Adrenal gland (tissue), 12 donors: ENCODE results near the gene CXXC5. TPM values are rescaled to one million over a fixed set of nuclear protein-coding genes. Genes with fewer than 3 reads are reported as not detected.
"Not testable (repeated sequence)": the region's sequence is repeated elsewhere in the genome, so short reads cannot be mapped to it uniquely, and the experiment has no call there.

Source experiments
- DNase-seq, 7 donors: peaks; one replicate each; pipeline ENCODE4 v3.0.0-alpha.2; 2019 to 2020
- H3K27ac ChIP-seq, 5 donors: fragments of 200-600 bp; sonication (generic) in 4 of 5; 1 replicate in 3 of 5; 2 replicates in 2 of 5; pipeline versions ENCODE4 v1.5.1 to v1.8.0; 2016 to 2020; ENCODE audit warnings: mild to moderate bottlenecking in 1 of 5
- H3K27me3 ChIP-seq: fragments of 200-600 bp; 2 replicates; pipeline ENCODE4 v1.8.0; 2021
- H3K36me3 ChIP-seq, 2 donors: fragments of 200-600 bp; replicated peaks in 1 of 2; 1 replicate in 1 of 2; 2 replicates in 1 of 2; pipeline versions ENCODE4 v1.5.1 to v1.8.0; 2018 to 2022
- H3K4me1 ChIP-seq, 2 donors: fragments of 200-600 bp; replicated peaks in 1 of 2; 1 replicate in 1 of 2; 2 replicates in 1 of 2; pipeline versions ENCODE4 v1.5.1 to v1.8.0; 2018 to 2021
- H3K4me3 ChIP-seq, 4 donors: fragments of 200-600 bp; sonication (generic) in 3 of 4; one replicate each; pipeline ENCODE4 v1.5.1; 2016 to 2018
- H3K9me3 ChIP-seq, 3 donors: fragments of 200-600 bp; sonication (generic) in 1 of 3; replicated peaks in 1 of 3; 1 replicate in 2 of 3; 2 replicates in 1 of 3; pipeline versions ENCODE4 v1.5.1 to v1.8.0; 2016 to 2021
- POLR2A ChIP-seq, 2 donors: fragments of 450-650 bp; IDR thresholded peaks; one replicate each; pipeline ENCODE4 v1.6.1; 2017; ENCODE audit warnings: antibody characterized with exemption in 2 of 2, mild to moderate bottlenecking in 2 of 2, moderate library complexity in 1 of 2
- WGBS, 4 donors: extraction: QIAGEN DNeasy Blood & Tissue Kit in 2 of 4; methylation state at CpG; one replicate each; pipeline versions ENCODE4 v1.1.5 to v1.1.7; 2013 to 2017; 5-methylcytosine and 5-hydroxymethylcytosine counted together
- intact Hi-C, 2 donors: fragments of 100-400 bp; cut with DNase I; formaldehyde crosslinking; loops; one replicate each; pipeline versions ENCODE4 v1.14.1 to v1.15.0; 2022 to 2023
- polyA plus RNA-seq, 3 donors: library from polyadenylated mRNA; stranded (reverse); fragments of 200-250 nt in 2 of 3; fragments of 350-450 nt in 1 of 3; fragmentation: Illumina TruSeq in 1 of 3; extraction: RNeasy Lipid Tissue Mini Kit (QIAGEN cat#74804) in 1 of 3; gene quantifications; one replicate each; pipeline ENCODE4 v1.2.3, GENCODE V29; 2013 to 2014
- total RNA-seq, 9 donors: library from RNA; depleted of rRNA in 4 of 9; stranded (reverse); fragments of >200 nt in 4 of 9; fragments of 120-200 nt in 1 of 9; fragmentation: NEBNext Ultra II Directional in 1 of 9; extraction: Animal tissue kit (Norgen Biotek cat#: 25700) in 1 of 9; gene quantifications; one replicate each; pipeline versions ENCODE4 v1.1.0 to v1.2.4, GENCODE V29; 2013 to 2023
- TF ChIP-seq, protein P1 (sequence below), 6 experiments: fragments of 450-650 bp in 4 of 6; fragments of 200-600 bp in 2 of 6; sonication (generic) in 1 of 6; IDR thresholded peaks; 1 replicate in 5 of 6; 2 replicates in 1 of 6; pipeline versions ENCODE4 v1.5.1 to v1.8.0; 2016 to 2021; ENCODE audit warnings: antibody characterized with exemption in 6 of 6, mild to moderate bottlenecking in 2 of 6, moderate library complexity in 1 of 6
- donor health status: healthy with polysubstance abuse.
- donor health status: Bipolar disorder and iron deficiency.
- donor health status: DM: yes; HTN: yes; CAD: no.
- donor health status: DM: no; HTN: no; CAD: no.
- donor health status: DM: no; HTN: no; CAD: no.
- donor health status: DM: yes; HTN: yes; CAD: no.

Gene CXXC5
- total and polyA plus RNA-seq, 12 donors = 16.2 to 79.3 (median 34.7) TPM

DNA sequence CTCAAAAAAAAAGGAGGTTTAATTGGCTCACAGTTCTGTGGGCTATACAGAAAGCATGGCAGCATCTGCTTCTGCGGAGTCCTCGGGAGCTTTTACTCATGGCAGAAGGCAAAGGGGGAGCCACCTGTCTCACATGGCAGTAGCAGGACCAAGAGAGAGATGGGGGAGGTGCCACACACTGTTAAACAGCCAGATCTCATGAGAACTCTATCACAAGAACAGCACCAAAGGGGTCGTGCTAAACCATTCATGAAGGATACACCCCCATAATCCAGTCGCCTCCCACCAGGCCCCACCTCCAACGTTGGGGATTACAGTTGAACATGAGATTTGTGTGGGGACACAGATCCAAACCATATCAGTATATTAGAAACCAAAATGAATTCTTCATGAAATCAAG, 28.3 kb upstream of the CXXC5 start:
- Histone ChIP-seq H3K4me3 (no peak overlapping the region), H3K36me3 (peaks cover 0 to 65% of the 10 kb centered on the region in 2 donors), H3K4me1 (peaks cover 0 to 4% of the 10 kb centered on the region in 2 donors), H3K27me3 (no peaks in the 10 kb centered on the region), H3K27ac (no peak overlapping the region), H3K9me3 (no peaks in the 10 kb centered on the region)
- WGBS, 4 donors = 85 to 93% (median 86%) methylated on average over 5 of the region's 5 CpGs
- DNase-seq = peak in 1 of 7 donors; percentile 36
- intact Hi-C loops = no loop called here
- TF ChIP-seq, protein P1, sequence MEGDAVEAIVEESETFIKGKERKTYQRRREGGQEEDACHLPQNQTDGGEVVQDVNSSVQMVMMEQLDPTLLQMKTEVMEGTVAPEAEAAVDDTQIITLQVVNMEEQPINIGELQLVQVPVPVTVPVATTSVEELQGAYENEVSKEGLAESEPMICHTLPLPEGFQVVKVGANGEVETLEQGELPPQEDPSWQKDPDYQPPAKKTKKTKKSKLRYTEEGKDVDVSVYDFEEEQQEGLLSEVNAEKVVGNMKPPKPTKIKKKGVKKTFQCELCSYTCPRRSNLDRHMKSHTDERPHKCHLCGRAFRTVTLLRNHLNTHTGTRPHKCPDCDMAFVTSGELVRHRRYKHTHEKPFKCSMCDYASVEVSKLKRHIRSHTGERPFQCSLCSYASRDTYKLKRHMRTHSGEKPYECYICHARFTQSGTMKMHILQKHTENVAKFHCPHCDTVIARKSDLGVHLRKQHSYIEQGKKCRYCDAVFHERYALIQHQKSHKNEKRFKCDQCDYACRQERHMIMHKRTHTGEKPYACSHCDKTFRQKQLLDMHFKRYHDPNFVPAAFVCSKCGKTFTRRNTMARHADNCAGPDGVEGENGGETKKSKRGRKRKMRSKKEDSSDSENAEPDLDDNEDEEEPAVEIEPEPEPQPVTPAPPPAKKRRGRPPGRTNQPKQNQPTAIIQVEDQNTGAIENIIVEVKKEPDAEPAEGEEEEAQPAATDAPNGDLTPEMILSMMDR (IDR thresholded peaks at IDR 0.05) = no peak
- TF ChIP-seq POLR2A (IDR thresholded peaks at IDR 0.05) = no peak

DNA sequence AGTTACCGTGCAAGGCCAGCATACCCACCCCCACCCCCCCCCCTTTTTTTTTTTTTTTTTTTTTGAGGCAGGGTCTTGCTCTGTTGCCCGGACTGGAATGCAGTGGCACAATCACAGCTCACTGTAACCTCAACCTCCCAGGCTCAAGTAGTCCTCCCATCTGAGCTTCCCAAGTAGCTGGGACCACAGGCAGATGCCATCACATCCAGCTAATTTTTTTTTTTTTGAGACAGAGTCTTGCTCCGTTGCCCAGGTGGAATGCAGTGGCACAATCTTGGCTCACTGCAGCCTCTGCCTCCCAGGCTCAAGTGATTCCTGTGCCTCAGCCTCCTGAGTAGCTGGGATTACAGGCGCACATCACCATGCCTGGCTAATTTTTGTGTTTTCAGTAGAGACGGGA, 22.8 kb upstream of the CXXC5 start:
- intact Hi-C loops, H3K4me1 ChIP-seq, H3K9me3 ChIP-seq, H3K27me3 ChIP-seq, H3K4me3 ChIP-seq, H3K27ac ChIP-seq, DNase-seq: not testable (repeated sequence)
- peaks cover 0 to 51% of the 10 kb centered on the region in 2 donors for H3K36me3 ChIP-seq
- 80 to 96% (median 92%) methylated on average over 4 to 5 of the region's 5 CpGs for WGBS, 4 donors

DNA sequence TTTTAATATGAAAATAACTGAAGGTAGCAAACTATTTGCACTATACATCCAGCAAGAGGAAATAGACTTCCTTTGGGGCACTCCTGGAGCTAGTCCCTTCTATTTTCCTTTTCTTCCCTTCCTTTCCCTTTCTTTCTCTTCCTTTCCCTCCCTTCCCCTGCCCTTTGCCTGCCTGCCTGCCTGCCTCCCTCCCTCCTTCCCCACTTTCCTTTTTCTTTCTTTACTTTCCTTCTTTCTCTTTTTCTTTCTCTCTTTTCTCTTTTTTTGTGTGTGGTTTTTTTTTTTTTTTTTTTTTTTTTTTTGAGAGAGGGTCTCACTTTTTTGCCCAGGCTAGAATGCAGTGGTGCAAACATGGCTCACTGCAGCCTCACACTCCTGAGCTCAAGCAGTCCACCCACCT, 17.3 kb upstream of the CXXC5 start:
- Histone ChIP-seq H3K4me3 (no peak overlapping the region), H3K27me3 (no peaks in the 10 kb centered on the region), H3K4me1 (peaks cover 2 to 6% of the 10 kb centered on the region in 2 donors), H3K36me3 (peaks cover 0 to 15% of the 10 kb centered on the region in 2 donors), H3K27ac (no peak overlapping the region), H3K9me3 (no peaks in the 10 kb centered on the region)
- TF ChIP-seq, protein P1 (IDR thresholded peaks at IDR 0.05) = no peak
- no peak for TF ChIP-seq POLR2A (IDR thresholded peaks at IDR 0.05)
- no peak for DNase-seq
- intact Hi-C loops = no loop called here

DNA sequence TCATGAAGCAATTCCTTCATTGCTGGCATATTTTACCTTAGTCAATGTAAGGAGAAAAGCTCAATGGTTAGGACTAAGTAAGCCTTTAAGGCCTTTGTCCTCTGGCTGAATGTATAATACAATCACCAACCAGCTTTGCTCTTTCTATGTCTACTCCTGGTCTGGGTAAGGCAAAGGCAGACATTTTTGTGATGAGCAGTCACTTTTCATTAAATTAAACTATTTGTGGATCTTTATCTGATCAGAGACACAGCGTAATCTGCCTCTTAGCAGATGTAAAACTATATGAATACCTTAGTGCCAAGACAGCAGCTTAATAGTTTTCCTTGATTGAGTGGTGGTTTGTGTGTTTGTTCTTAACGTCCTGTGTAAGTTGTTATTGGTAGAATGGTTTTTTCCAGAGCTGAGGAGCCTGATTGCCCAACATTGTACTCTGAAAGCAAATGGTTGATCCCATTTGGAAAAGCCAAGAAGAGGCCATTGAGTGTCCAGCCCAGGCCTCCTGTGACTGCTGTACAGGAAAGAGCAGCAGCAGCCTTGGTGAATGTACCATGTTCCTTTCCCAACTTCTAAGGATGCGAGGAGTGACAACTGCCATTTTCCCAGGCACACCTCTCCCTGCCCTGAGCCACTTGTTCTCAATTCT, 16.5 kb upstream of the CXXC5 start:
- no peak for DNase-seq
- Histone ChIP-seq H3K27ac (no peak overlapping the region), H3K4me1 (peaks cover 7 to 14% of the 10 kb centered on the region in 2 donors), H3K4me3 (no peak overlapping the region), H3K36me3 (peaks cover 0 to 7% of the 10 kb centered on the region in 2 donors), H3K27me3 (no peaks in the 10 kb centered on the region), H3K9me3 (no peaks in the 10 kb centered on the region)
- TF ChIP-seq, protein P1 (IDR thresholded peaks at IDR 0.05) = no peak
- TF ChIP-seq POLR2A (IDR thresholded peaks at IDR 0.05) = no peak
- WGBS, 4 donors = 66 to 80% (median 78%) methylated on average over 3 of the region's 3 CpGs
- intact Hi-C loops = no loop called here
